HepG2 (cell line): ENCODE measurements around the gene IRF2BPL. TPM values are rescaled to one million over a fixed set of nuclear protein-coding genes. Genes with fewer than 3 reads are reported as not detected.

Source experiments
- ATF1 ChIP-seq: IDR thresholded peaks from 2 replicates; pipeline ENCODE4 v1.6.1; 2016; ENCODE audit warnings: mild to moderate bottlenecking, control low read depth
- CREM ChIP-seq, 2 experiments: sonication (generic) in 1 of 2; formaldehyde crosslinking in 1 of 2; IDR thresholded peaks; 2 replicates each; pipeline versions ENCODE4 v1.4.0 to v1.6.1; 2016 to 2020; ENCODE audit warnings: antibody characterized with exemption in 1 of 2, mild to moderate bottlenecking in 1 of 2, missing genetic modification reagents in 1 of 2
- FOXA3 ChIP-seq: IDR thresholded peaks from 2 replicates; pipeline ENCODE4 v1.6.1; 2016; ENCODE audit warnings: missing genetic modification reagents, missing compliant biosample characterization
- GZF1 ChIP-seq: sonication (generic); formaldehyde crosslinking; IDR thresholded peaks from 2 replicates; pipeline ENCODE4 v1.5.1; 2020; ENCODE audit warnings: mild to moderate bottlenecking, missing genetic modification reagents
- KLF11 ChIP-seq: IDR thresholded peaks from 2 replicates; pipeline ENCODE4 v1.6.1; 2016; ENCODE audit warnings: missing compliant biosample characterization
- RBM22 ChIP-seq: fragments of 200-400 bp; formaldehyde crosslinking; optimal IDR thresholded peaks from 2 replicates; pipeline ENCODE3; 2017; ENCODE audit warnings: mild to moderate bottlenecking, low read length, moderate library complexity
- SPEN ChIP-seq: sonication (generic); formaldehyde crosslinking; IDR thresholded peaks from 2 replicates; pipeline ENCODE4 v1.5.1; 2020; ENCODE audit warnings: low read depth, mild to moderate bottlenecking, missing genetic modification reagents
- ZBTB21 ChIP-seq: sonication (generic); formaldehyde crosslinking; IDR thresholded peaks from 2 replicates; pipeline ENCODE4 v1.4.0; 2020; ENCODE audit warnings: missing genetic modification reagents
- ZNF543 ChIP-seq: sonication (generic); formaldehyde crosslinking; IDR thresholded peaks from 2 replicates; pipeline ENCODE4 v1.4.0; 2020; ENCODE audit warnings: mild to moderate bottlenecking, missing genetic modification reagents
- polyA plus RNA-seq, 8 experiments: library from polyadenylated mRNA; depleted of rRNA in 3 of 8; stranded (reverse) in 7 of 8; unstranded in 1 of 8; fragments of >200 nt; fragmentation: Illumina TruSeq in 4 of 8; extraction: Trizol in 4 of 8; gene quantifications; 2 replicates each; pipeline versions ENCODE4 v1.2.1 to v1.2.3, GENCODE V29; 2011 to 2016; ENCODE audit warnings: low read depth in 4 of 8, missing spikeins in 1 of 8, mixed read lengths in 1 of 8; ENCODE audit not compliant: insufficient read depth in 1 of 8
- total RNA-seq, 5 experiments: library from RNA; depleted of rRNA; stranded (reverse); fragments of >200 nt; fragmentation: Illumina TruSeq; extraction: Trizol; gene quantifications; 2 replicates each; pipeline ENCODE4 v1.2.3, GENCODE V29; 2016; ENCODE audit warnings: low read depth in 1 of 5
- TF ChIP-seq, protein P1 (sequence below): sonication (generic); formaldehyde crosslinking; IDR thresholded peaks from 2 replicates; pipeline ENCODE4 v1.5.1; 2020; ENCODE audit warnings: mild to moderate bottlenecking, missing genetic modification reagents, moderate library complexity
- TF ChIP-seq, protein P2 (sequence below): sonication (generic); formaldehyde crosslinking; IDR thresholded peaks from 2 replicates; pipeline ENCODE4 v1.5.0; 2020; ENCODE audit warnings: mild to moderate bottlenecking, missing genetic modification reagents

The IRF2BPL gene
- total and polyA plus RNA-seq, 2 of the 13 experiments (the other 11 are each of a cell fraction or from before 2014, with no cell fraction given), result 6.6 to 8.4 TPM

DNA sequence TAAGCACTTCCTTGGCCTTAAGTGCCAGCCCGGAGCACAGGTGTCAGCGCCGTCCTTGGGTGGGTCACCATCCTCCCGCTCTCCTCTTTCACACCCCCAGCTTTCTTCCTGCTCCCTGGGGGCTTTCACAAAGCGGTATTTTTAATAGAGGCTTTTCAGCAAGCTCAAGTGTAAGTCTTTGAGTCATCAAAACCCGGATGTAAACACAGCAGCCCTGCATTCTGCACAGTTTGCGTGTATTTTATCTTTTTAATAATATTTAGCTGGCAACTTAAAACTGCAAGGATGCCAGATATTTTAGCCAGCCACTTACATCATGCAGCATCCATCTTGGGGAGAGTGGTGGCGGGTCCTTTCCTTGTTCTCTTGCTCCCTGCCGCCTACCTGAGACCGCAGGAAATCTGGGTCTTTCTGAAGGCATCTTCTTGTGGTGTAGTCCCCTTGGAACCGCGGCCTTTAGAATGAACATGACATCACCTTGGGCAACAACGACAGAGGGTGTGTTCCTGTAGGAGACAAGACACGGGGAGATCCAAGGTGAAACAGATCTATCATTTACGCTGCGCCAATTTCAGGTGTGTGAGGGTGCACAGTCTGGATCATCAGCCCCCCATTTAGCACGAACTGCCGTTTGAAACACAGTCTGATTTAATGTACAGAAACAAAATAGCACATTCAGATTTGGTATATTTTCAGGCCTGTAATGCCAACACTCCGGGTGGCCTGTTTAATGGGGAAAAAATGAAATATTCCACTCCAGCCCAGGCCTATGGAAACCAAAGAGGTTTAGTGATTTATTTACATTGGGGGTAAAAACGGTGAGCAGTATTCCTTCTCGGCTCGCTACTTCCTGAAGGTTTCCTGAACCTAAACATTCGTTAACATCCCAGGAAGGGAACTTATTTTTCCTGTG lies 12.5 kb upstream of the IRF2BPL start (continued):
- TF ChIP-seq, protein P1, sequence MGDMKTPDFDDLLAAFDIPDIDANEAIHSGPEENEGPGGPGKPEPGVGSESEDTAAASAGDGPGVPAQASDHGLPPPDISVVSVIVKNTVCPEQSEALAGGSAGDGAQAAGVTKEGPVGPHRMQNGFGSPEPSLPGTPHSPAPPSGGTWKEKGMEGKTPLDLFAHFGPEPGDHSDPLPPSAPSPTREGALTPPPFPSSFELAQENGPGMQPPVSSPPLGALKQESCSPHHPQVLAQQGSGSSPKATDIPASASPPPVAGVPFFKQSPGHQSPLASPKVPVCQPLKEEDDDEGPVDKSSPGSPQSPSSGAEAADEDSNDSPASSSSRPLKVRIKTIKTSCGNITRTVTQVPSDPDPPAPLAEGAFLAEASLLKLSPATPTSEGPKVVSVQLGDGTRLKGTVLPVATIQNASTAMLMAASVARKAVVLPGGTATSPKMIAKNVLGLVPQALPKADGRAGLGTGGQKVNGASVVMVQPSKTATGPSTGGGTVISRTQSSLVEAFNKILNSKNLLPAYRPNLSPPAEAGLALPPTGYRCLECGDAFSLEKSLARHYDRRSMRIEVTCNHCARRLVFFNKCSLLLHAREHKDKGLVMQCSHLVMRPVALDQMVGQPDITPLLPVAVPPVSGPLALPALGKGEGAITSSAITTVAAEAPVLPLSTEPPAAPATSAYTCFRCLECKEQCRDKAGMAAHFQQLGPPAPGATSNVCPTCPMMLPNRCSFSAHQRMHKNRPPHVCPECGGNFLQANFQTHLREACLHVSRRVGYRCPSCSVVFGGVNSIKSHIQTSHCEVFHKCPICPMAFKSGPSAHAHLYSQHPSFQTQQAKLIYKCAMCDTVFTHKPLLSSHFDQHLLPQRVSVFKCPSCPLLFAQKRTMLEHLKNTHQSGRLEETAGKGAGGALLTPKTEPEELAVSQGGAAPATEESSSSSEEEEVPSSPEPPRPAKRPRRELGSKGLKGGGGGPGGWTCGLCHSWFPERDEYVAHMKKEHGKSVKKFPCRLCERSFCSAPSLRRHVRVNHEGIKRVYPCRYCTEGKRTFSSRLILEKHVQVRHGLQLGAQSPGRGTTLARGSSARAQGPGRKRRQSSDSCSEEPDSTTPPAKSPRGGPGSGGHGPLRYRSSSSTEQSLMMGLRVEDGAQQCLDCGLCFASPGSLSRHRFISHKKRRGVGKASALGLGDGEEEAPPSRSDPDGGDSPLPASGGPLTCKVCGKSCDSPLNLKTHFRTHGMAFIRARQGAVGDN (CRISPR knock-in tag), result peak; percentile 49
- TF ChIP-seq CREM (IDR thresholded peaks at IDR 0.05), result 0 out of 2 replicates have a peak, but pooled peaks have one; percentile 7
- no peak for TF ChIP-seq CREM (CRISPR knock-in tag; IDR thresholded peaks at IDR 0.05)
- TF ChIP-seq ATF1 (CRISPR knock-in tag), result no peak
- TF ChIP-seq ZBTB21 (CRISPR knock-in tag), result no peak
- peak; percentile 32; the same call in 1 of the 2 replicates for TF ChIP-seq FOXA3 (CRISPR knock-in tag)
- peak; percentile 62; the same call in 1 of the 2 replicates for TF ChIP-seq ZNF543
- TF ChIP-seq GZF1 (CRISPR knock-in tag), result no peak
- peak; percentile 0 for TF ChIP-seq RBM22
- TF ChIP-seq SPEN (CRISPR knock-in tag), result 0 out of 2 replicates have a peak, but pooled peaks have one; percentile 22
- TF ChIP-seq, protein P2, sequence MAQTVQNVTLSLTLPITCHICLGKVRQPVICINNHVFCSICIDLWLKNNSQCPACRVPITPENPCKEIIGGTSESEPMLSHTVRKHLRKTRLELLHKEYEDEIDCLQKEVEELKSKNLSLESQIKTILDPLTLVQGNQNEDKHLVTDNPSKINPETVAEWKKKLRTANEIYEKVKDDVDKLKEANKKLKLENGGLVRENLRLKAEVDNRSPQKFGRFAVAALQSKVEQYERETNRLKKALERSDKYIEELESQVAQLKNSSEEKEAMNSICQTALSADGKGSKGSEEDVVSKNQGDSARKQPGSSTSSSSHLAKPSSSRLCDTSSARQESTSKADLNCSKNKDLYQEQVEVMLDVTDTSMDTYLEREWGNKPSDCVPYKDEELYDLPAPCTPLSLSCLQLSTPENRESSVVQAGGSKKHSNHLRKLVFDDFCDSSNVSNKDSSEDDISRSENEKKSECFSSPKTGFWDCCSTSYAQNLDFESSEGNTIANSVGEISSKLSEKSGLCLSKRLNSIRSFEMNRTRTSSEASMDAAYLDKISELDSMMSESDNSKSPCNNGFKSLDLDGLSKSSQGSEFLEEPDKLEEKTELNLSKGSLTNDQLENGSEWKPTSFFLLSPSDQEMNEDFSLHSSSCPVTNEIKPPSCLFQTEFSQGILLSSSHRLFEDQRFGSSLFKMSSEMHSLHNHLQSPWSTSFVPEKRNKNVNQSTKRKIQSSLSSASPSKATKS, result no peak
- TF ChIP-seq KLF11 (CRISPR knock-in tag), result 0 out of 2 replicates have a peak, but pooled peaks have one; percentile 6
